Astrocyte (in vitro differentiated cells and primary cell): ENCODE data around the gene AARS1. TPM values are rescaled to one million over a fixed set of nuclear protein-coding genes. Genes with fewer than 3 reads are reported as not detected.

Experiments used
- DNase-seq: peaks from one replicate; pipeline ENCODE4 v3.0.0-alpha.2; 2010; ENCODE audit warnings: low read depth
- FAIRE-seq: peaks from 2 replicates; lab custom pipeline; 2011; peaks lifted over from hg19 to GRCh38; lab: Jason Lieb, UNC
- H2AFZ ChIP-seq: 2 replicates; pipeline ENCODE4 v1.6.0; 2012; ENCODE audit warnings: low read depth, low read length, inconsistent platforms
- H3K27ac ChIP-seq: 2 replicates; pipeline ENCODE4 v1.5.1; 2011; ENCODE audit warnings: low read depth, low read length, inconsistent platforms
- H3K27me3 ChIP-seq: 2 replicates; pipeline ENCODE4 v1.6.0; 2011; ENCODE audit warnings: low read length, inconsistent platforms; ENCODE audit not compliant: insufficient read depth
- H3K36me3 ChIP-seq: 2 replicates; pipeline ENCODE4 v1.5.1; 2011; ENCODE audit warnings: low read length, inconsistent platforms; ENCODE audit not compliant: insufficient read depth
- H3K4me1 ChIP-seq: 2 replicates; pipeline ENCODE4 v1.5.1; 2011; ENCODE audit warnings: low read length, inconsistent platforms; ENCODE audit not compliant: insufficient read depth
- H3K4me2 ChIP-seq: 2 replicates; pipeline ENCODE4 v1.6.0; 2012; ENCODE audit warnings: low read length, inconsistent platforms
- H3K4me3 ChIP-seq: 2 replicates; pipeline ENCODE4 v1.5.1; 2011; ENCODE audit warnings: low read depth, mild to moderate bottlenecking, low read length, inconsistent platforms; ENCODE audit not compliant: insufficient read depth
- H3K79me2 ChIP-seq: 2 replicates; pipeline ENCODE4 v1.6.0; 2012; ENCODE audit warnings: mild to moderate bottlenecking, low read length, inconsistent platforms; ENCODE audit not compliant: insufficient read depth
- H3K9ac ChIP-seq: 2 replicates; pipeline ENCODE4 v1.6.0; 2012; ENCODE audit warnings: mild to moderate bottlenecking, low read length, inconsistent platforms
- H3K9me3 ChIP-seq: 2 replicates; pipeline ENCODE4 v1.5.1; 2012; ENCODE audit warnings: low read depth, mild to moderate bottlenecking, low read length, inconsistent platforms; ENCODE audit not compliant: insufficient read depth
- H4K20me1 ChIP-seq: 2 replicates; pipeline ENCODE4 v1.6.0; 2012; ENCODE audit warnings: low read length, inconsistent platforms; ENCODE audit not compliant: insufficient read depth
- H3K27ac Mint-ChIP-seq: one replicate; pipeline ENCODE4 v1.8.0; 2021; ENCODE audit warnings: mild to moderate bottlenecking, mixed read lengths; ENCODE audit not compliant: unreplicated experiment
- H3K27me3 Mint-ChIP-seq: one replicate; pipeline ENCODE4 v1.8.0; 2021; ENCODE audit warnings: low read depth, mixed read lengths; ENCODE audit not compliant: unreplicated experiment
- H3K36me3 Mint-ChIP-seq: one replicate; pipeline ENCODE4 v1.8.0; 2021; ENCODE audit warnings: low read depth, mixed read lengths; ENCODE audit not compliant: unreplicated experiment
- H3K4me1 Mint-ChIP-seq: one replicate; pipeline ENCODE4 v1.8.0; 2021; ENCODE audit warnings: low read depth, mixed read lengths; ENCODE audit not compliant: unreplicated experiment
- H3K4me3 Mint-ChIP-seq: one replicate; pipeline ENCODE4 v1.8.0; 2021; ENCODE audit warnings: mild to moderate bottlenecking, moderate library complexity, mixed read lengths; ENCODE audit not compliant: unreplicated experiment
- H3K9me3 Mint-ChIP-seq: one replicate; pipeline ENCODE4 v1.8.0; 2021; ENCODE audit warnings: mild to moderate bottlenecking, mixed read lengths; ENCODE audit not compliant: unreplicated experiment
- EZH2 ChIP-seq: IDR thresholded peaks from 2 replicates; pipeline ENCODE4 v1.6.1; 2012; ENCODE audit warnings: mild to moderate bottlenecking, low read length, inconsistent platforms; ENCODE audit not compliant: insufficient read depth
- total RNA-seq: library from RNA; stranded (reverse); gene quantifications from 2 replicates; pipeline ENCODE4 v1.2.1, GENCODE V29; 2021
- TF ChIP-seq, protein P1 (sequence below): IDR thresholded peaks from 2 replicates; pipeline ENCODE4 v1.5.1; 2011; ENCODE audit warnings: low read depth, mild to moderate bottlenecking, inconsistent platforms, low read length, moderate library complexity; ENCODE audit not compliant: insufficient read depth

Gene AARS1
- total RNA-seq, 1 donor from 2014 or later, result 157 TPM

GRCh38 chr16:70258946-70259345, 30.4 kb downstream of the AARS1 start:
- no peaks in the 10 kb centered on the region for H3K27me3 ChIP-seq
- Mint-ChIP-seq H3K27ac (no peak overlapping the region), H3K4me1 (no peaks in the 10 kb centered on the region), H3K27me3 (no peaks in the 10 kb centered on the region), H3K36me3 (peaks cover 32% of the 10 kb centered on the region), H3K9me3 (no peaks in the 10 kb centered on the region), H3K4me3 (no peak overlapping the region)
- H3K36me3 ChIP-seq, result peaks cover 47% of the 10 kb centered on the region
- no peaks in the 10 kb centered on the region for H3K9me3 ChIP-seq
- peaks cover 12% of the 10 kb centered on the region for H3K4me1 ChIP-seq
- FAIRE-seq, result no peak
- TF ChIP-seq, protein P1, sequence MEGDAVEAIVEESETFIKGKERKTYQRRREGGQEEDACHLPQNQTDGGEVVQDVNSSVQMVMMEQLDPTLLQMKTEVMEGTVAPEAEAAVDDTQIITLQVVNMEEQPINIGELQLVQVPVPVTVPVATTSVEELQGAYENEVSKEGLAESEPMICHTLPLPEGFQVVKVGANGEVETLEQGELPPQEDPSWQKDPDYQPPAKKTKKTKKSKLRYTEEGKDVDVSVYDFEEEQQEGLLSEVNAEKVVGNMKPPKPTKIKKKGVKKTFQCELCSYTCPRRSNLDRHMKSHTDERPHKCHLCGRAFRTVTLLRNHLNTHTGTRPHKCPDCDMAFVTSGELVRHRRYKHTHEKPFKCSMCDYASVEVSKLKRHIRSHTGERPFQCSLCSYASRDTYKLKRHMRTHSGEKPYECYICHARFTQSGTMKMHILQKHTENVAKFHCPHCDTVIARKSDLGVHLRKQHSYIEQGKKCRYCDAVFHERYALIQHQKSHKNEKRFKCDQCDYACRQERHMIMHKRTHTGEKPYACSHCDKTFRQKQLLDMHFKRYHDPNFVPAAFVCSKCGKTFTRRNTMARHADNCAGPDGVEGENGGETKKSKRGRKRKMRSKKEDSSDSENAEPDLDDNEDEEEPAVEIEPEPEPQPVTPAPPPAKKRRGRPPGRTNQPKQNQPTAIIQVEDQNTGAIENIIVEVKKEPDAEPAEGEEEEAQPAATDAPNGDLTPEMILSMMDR, result no peak
- no peak for TF ChIP-seq EZH2
- H3K4me2 ChIP-seq, result no peak overlapping the region
- H2AFZ ChIP-seq, result no peak overlapping the region
- H3K9ac ChIP-seq, result no peak overlapping the region
- H3K4me3 ChIP-seq, result no peak overlapping the region
- peaks cover 37% of the 10 kb centered on the region for H4K20me1 ChIP-seq
- peaks cover 4% of the 10 kb centered on the region for H3K79me2 ChIP-seq
- no peak for DNase-seq
- no peak overlapping the region for H3K27ac ChIP-seq

DNA sequence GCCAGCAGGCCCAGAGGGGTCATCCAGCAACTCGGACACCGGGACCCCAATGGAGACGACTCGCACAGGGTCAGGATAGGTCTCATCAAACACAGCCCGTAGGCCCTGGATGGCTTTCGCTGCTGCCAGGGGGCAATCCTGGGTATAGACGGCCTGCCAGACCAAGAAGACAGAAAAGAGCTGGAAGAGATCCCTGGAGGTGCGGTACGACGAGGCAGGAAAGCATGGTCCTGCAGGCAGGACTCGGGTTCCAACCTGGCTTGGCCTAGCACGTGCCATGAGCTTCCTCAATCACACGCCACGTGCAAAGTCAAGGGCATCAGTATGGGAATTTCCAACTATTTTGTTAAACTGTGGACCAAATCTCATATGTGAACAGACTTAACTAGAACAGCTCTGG, 31.2 kb downstream of the AARS1 start:
- no peak overlapping the region for H3K27ac ChIP-seq
- no peak for DNase-seq
- Mint-ChIP-seq H3K4me1 (no peaks in the 10 kb centered on the region), H3K9me3 (no peaks in the 10 kb centered on the region), H3K4me3 (no peak overlapping the region), H3K27ac (peak overlapping the region; percentile 38), H3K36me3 (peaks cover 36% of the 10 kb centered on the region), H3K27me3 (no peaks in the 10 kb centered on the region)
- H2AFZ ChIP-seq, result no peak overlapping the region
- peaks cover 4% of the 10 kb centered on the region for H3K79me2 ChIP-seq
- H3K27me3 ChIP-seq, result no peaks in the 10 kb centered on the region
- no peak for FAIRE-seq
- no peaks in the 10 kb centered on the region for H3K9me3 ChIP-seq
- H3K4me1 ChIP-seq, result peaks cover 12% of the 10 kb centered on the region
- H3K9ac ChIP-seq, result no peak overlapping the region
- H3K4me2 ChIP-seq, result no peak overlapping the region
- peaks cover 44% of the 10 kb centered on the region for H4K20me1 ChIP-seq
- H3K36me3 ChIP-seq, result peaks cover 49% of the 10 kb centered on the region
- H3K4me3 ChIP-seq, result no peak overlapping the region
- TF ChIP-seq EZH2, result no peak
- TF ChIP-seq, protein P1, result no peak

GRCh38 chr16:70257391-70257790, 31.9 kb downstream of the AARS1 start:
- H3K79me2 ChIP-seq, result peaks cover 4% of the 10 kb centered on the region
- H3K27me3 Mint-ChIP-seq, result no peaks in the 10 kb centered on the region
- DNase-seq (peak; percentile 23), FAIRE-seq (no peak)
- peaks cover 12% of the 10 kb centered on the region for H3K4me1 ChIP-seq
- H3K9me3 ChIP-seq, result no peaks in the 10 kb centered on the region
- H3K9me3 Mint-ChIP-seq, result no peaks in the 10 kb centered on the region
- no peak overlapping the region for H3K4me3 ChIP-seq
- peaks cover 32% of the 10 kb centered on the region for H3K36me3 Mint-ChIP-seq
- TF ChIP-seq EZH2, result no peak
- no peaks in the 10 kb centered on the region for H3K27me3 ChIP-seq
- peaks cover 50% of the 10 kb centered on the region for H4K20me1 ChIP-seq
- H3K4me2 ChIP-seq, result no peak overlapping the region
- no peaks in the 10 kb centered on the region for H3K4me1 Mint-ChIP-seq
- H3K27ac ChIP-seq, result no peak overlapping the region
- H3K4me3 Mint-ChIP-seq, result no peak overlapping the region
- H2AFZ ChIP-seq, result no peak overlapping the region
- H3K36me3 ChIP-seq, result peaks cover 50% of the 10 kb centered on the region
- H3K27ac Mint-ChIP-seq, result no peak overlapping the region
- no peak overlapping the region for H3K9ac ChIP-seq
